Activated T-helper 17 cell treated with anti-CD3 and anti-CD28 coated beads, Interleukin-2, amount 50 U/mL, for 72 hours (primary cell): ENCODE measurements around the gene SLC35E2B. TPM values are rescaled to one million over a fixed set of nuclear protein-coding genes. Genes with fewer than 3 reads are reported as not detected.
A peak's percentile ranks its signal among the peaks of the same experiment; 100 is the strongest.
"Not testable (repeated sequence)": the region's sequence is repeated elsewhere in the genome, so short reads cannot be mapped to it uniquely, and the experiment has no call there.

Experiments
- ATAC-seq: fragments of 150-1000 bp; cut with Tn5 transposase; replicated peaks from 2 replicates; pipeline ENCODE4 v1.10.0; 2021; ENCODE audit warnings: mild to moderate bottlenecking, moderate library complexity
- H3K27ac Mint-ChIP-seq: one replicate; pipeline ENCODE4 v1.8.0; 2022; ENCODE audit warnings: mixed read lengths
- H3K27me3 Mint-ChIP-seq: one replicate; pipeline ENCODE4 v1.8.0; 2022; ENCODE audit warnings: mixed read lengths
- H3K36me3 Mint-ChIP-seq: one replicate; pipeline ENCODE4 v1.8.0; 2022; ENCODE audit warnings: low read depth, mild to moderate bottlenecking, mixed read lengths
- H3K4me1 Mint-ChIP-seq: one replicate; pipeline ENCODE4 v1.8.0; 2022; ENCODE audit warnings: mixed read lengths
- H3K4me3 Mint-ChIP-seq: one replicate; pipeline ENCODE4 v1.8.0; 2022; ENCODE audit warnings: mild to moderate bottlenecking, mixed read lengths
- H3K9me3 Mint-ChIP-seq: one replicate; pipeline ENCODE4 v1.8.0; 2022; ENCODE audit warnings: mixed read lengths
- total RNA-seq, 2 donors: library from RNA; stranded (reverse); gene quantifications; one replicate each; pipeline ENCODE4 v1.2.3, GENCODE V29; 2022

SLC35E2B gene
- total RNA-seq, 2 donors from 2014 or later = 31.4 to 38.5 TPM

DNA sequence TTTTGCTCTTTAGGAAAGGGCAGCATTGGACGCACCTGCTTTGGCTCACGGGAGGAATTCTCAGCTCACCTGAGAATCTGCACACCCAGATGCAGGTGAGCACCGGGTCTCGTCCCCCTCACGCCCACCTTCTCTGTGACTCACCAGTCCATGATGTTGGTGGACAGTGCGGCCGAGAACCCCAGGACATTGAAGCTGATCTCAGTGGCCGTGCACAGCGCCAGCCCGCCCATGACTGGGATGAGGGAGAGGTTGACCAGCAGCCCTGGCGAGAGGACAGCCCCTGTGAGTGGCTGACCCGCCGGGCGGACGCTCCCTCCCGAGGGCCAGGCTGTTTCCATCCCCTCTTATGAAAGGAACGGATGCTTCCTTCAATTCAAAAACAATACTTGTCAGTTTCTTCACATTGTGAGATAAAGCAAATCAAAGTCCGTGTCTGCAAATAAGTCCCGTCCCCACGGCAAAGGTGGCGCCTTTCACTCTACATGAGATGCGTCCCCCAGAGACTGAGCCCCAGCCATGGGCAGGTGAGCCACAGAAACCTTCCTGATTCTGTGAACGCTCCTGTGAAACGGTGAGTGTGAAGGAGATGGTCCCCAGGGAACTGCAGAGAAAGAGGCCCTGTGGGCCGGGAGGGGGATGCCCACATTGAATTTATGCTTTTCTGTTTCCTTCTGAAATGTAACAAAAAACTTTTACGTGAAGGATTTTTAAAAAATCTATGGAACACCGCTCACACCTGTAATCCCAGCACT is 21.1 kb downstream of the SLC35E2B start:
- Mint-ChIP-seq H3K36me3 (peaks cover 54% of the 10 kb centered on the region), H3K27me3 (no peaks in the 10 kb centered on the region), H3K4me3 (no peak overlapping the region), H3K27ac (no peak overlapping the region), H3K4me1 (no peaks in the 10 kb centered on the region), H3K9me3 (no peaks in the 10 kb centered on the region)
- ATAC-seq = no peak

DNA sequence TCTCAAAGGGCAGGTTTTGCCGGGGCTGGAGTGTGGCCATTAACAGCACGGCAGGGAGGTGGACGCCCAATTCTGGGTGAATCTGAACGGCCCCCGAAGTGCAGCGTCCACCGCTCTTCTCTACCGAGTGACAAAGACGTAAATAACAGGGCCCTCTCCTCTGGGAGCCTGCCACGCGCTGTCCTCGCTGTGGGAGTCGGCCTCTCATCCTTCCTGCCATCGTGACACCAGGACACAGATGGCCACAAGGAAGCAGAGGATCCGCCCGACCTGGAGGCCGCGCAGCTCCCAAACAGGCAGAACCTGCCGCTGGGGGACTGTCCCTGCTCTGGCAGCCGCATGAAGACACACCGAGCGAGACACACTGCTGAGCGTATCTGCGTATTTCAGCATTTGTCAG is 21.7 kb downstream of the SLC35E2B start:
- H3K27ac Mint-ChIP-seq = no peak overlapping the region
- no peak for ATAC-seq
- H3K9me3 Mint-ChIP-seq = no peaks in the 10 kb centered on the region
- H3K36me3 Mint-ChIP-seq = peaks cover 61% of the 10 kb centered on the region
- H3K4me1 Mint-ChIP-seq = no peaks in the 10 kb centered on the region
- H3K27me3 Mint-ChIP-seq = no peaks in the 10 kb centered on the region
- H3K4me3 Mint-ChIP-seq = no peak overlapping the region

GRCh38 chr1:1669468-1670440 is 22.8 kb downstream of the SLC35E2B start:
- no peak for ATAC-seq
- Mint-ChIP-seq H3K4me3 (no peak overlapping the region), H3K4me1 (no peaks in the 10 kb centered on the region), H3K27ac (no peak overlapping the region), H3K27me3 (no peaks in the 10 kb centered on the region), H3K9me3 (no peaks in the 10 kb centered on the region), H3K36me3 (peaks cover 63% of the 10 kb centered on the region)

- ATAC-seq = no peak
- Mint-ChIP-seq H3K9me3 (no peaks in the 10 kb centered on the region), H3K36me3 (peaks cover 45% of the 10 kb centered on the region), H3K27ac (no peak overlapping the region), H3K27me3 (no peaks in the 10 kb centered on the region), H3K4me1 (no peaks in the 10 kb centered on the region), H3K4me3 (no peak overlapping the region)
These were observed 26.1 kb downstream of the SLC35E2B start for GRCh38 chr1:1666526-1666925.

DNA sequence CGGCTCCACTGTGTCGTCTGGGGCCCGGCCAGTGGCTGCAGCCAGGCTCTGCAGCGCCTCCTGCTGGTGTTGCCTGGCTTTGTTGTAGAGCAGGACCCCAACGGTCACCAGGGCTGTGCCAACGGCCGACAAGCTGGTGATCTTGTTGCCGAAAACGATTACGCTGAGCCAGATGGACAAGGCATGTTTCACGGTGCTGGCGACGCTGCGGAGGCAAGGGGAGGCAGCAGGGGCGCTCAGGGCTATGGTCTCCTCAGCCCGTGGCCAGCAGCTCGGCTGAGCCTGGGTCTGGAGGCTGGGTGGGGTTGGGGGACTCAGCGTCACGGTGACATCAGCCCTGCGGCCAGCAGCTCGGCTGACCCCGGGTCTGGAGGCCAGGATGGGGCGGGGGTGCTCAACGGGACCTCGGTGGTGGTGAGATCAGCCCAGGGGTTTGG is 26.8 kb downstream of the SLC35E2B start:
- Mint-ChIP-seq H3K4me3 (no peak overlapping the region), H3K9me3 (no peaks in the 10 kb centered on the region), H3K36me3 (peaks cover 39% of the 10 kb centered on the region), H3K27ac (no peak overlapping the region), H3K4me1 (no peaks in the 10 kb centered on the region), H3K27me3 (no peaks in the 10 kb centered on the region)
- no peak for ATAC-seq

DNA sequence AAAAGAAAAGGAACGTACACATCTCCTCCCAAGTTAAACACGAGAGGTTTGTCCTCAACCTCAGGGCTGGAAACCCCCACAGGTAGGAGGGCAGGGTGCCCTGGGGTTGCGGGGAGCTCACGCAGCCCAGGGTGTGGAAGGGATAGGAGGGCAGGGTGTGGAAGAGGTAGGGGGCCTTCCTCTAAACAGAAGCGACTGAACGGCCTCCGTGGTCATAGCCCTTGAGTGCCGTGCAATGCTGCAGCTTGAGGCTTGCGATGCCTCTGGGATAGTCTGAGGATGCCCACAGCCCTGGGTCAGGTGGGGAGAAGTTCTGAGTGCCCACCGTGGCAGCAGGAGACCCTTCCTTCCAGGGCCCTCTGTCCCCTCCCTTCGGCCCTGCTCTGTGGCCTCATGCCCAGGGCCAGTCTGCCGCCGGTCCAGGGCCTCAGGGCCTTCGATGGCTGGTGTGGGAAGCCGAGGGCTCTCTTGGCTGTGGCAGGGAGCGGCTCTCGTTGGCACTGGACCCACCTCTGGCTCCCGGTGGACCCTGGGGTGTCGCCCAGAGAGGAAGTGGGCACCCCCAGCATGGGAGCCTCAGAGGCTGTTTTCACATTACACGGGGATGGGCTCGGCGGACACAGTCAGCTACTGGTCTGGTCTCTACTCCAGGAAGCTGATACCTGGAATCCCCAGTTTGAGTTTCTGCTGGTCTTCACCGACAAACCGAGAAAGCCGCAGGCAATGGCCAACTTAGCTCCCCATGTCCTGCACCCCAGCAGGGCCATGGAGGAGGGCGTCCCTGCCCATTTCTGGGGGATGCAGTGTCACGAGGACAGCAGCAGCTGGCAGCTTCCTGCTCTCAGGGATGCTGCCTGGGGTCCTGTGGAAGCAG is 27.4 kb downstream of the SLC35E2B start:
- Mint-ChIP-seq H3K36me3 (peaks cover 32% of the 10 kb centered on the region), H3K27me3 (no peaks in the 10 kb centered on the region), H3K27ac (no peak overlapping the region), H3K9me3 (no peaks in the 10 kb centered on the region), H3K4me1 (no peaks in the 10 kb centered on the region), H3K4me3 (no peak overlapping the region)
- no peak for ATAC-seq

DNA sequence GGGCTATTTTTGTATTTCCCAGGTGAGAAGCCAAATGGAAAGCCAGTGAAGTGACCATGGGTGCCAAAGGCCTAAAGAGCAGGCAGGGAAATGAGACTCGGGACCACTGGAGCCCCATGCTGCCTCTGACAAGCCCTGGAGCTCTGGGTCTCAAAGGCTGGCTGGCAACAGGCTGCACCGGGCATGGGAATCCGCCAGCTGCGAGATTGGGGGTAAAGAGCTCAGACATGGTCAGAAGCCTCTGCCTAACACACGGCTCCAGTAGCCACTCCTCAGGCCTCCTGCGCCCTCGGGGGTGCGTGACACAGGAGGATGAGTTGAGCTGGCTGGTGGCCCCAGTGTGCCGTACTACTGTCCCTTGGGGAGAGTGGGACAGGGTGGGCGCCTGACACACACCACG is 28.3 kb downstream of the SLC35E2B start:
- not testable (repeated sequence) for H3K9me3 Mint-ChIP-seq, H3K27ac Mint-ChIP-seq, ATAC-seq, H3K4me1 Mint-ChIP-seq, H3K27me3 Mint-ChIP-seq, H3K4me3 Mint-ChIP-seq
- H3K36me3 Mint-ChIP-seq = peaks cover 27% of the 10 kb centered on the region

DNA sequence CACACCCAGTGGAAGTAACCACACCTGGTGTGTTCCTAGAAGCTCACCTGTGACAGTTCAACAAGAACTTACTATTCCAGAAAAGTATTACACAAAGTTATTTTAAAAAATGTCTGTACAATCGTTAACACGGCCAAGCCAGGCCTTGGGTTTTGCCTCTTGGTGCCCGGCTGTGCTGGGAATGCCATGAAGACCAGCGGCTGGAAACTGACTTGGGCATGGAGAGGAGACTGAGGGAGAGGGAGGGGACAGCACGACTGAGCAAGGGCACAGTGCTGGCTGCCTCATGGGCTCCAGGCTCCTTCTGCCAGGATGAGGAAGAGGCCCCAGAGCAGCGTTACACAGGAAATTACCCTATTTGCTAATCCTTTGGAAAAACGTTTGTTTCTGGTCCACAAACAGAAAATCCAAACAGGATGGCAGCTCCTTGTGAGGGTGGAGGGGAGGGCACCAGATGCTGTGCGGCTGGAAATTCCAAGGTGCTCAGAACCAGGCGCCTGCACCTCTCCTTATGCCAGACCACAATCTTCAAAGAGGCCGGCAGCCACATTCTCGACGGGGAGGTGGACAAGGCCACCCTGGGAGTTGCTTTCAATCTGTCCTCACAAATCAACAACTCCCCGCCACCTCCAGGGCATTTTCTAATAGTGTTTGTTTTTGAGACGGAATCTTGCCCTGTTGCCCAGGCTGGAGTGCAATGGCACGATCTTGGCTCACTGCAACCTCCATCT is 29.6 kb downstream of the SLC35E2B start:
- peak overlapping the region; percentile 28 for H3K4me3 Mint-ChIP-seq
- not testable (repeated sequence) for H3K9me3 Mint-ChIP-seq, H3K27me3 Mint-ChIP-seq, ATAC-seq, H3K4me1 Mint-ChIP-seq
- peak overlapping the region; percentile 66 for H3K27ac Mint-ChIP-seq
- H3K36me3 Mint-ChIP-seq = peaks cover 29% of the 10 kb centered on the region

GRCh38 chr1:1662392-1662791 is 30.2 kb downstream of the SLC35E2B start:
- not testable (repeated sequence) for H3K9me3 Mint-ChIP-seq, H3K4me1 Mint-ChIP-seq, H3K27me3 Mint-ChIP-seq, ATAC-seq
- H3K4me3 Mint-ChIP-seq = peak overlapping the region; percentile 28
- H3K36me3 Mint-ChIP-seq = peaks cover 23% of the 10 kb centered on the region
- H3K27ac Mint-ChIP-seq = peak overlapping the region; percentile 66

DNA sequence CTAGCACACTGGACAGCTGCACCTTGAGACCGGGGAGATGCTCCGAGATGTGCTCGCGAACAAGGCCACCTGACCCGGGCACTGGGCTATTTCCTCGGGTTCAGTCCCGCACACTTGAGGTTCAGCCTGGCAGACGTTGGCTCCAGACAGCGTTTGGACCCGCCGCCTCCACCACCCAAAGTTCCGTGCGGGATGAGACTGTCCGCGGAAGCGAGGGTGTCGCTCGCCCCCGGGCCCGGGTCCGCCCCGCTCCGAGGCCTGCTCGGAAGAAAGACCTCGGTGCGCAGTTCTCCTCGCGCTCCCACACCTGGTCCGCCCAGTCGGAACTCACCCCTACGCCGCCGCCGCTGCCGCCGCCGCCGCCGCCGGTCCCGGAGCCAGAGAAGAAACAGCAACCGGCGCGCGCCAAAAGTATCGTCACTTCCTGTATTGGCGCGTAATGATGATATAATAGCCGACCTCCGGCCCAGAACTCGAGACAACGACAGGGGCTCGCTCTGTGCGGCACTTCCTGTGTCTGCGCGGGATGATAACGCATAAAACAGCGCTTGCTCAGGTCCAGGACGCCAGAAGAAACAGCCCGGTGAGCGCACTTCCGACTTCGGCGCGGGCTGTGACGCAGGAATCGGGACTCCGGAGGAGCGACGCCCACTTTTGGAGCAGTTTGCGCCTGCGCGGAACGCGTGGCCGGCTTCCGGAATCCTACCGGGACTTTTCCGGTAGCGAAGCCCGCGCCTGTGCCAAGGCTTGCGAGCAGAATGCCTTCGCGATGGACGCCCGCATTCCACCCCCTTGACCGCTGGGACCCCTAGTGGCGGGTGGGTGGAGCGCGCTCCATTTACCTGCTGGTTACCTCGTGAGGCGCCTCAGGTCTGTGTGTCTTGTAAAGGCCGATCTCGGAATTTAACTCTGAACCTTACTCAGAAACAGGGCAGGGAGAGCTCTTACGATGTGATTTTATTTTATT is 33.7 kb downstream of the SLC35E2B start, which contains the start of gene CDK11B:
CDK11B (minus strand) TSS at position 422 of the 967 bp plus-strand sequence. CDS start 1,519 bp downstream, outside the sequence.
- Mint-ChIP-seq H3K27ac (peak within 1 kb of the TSS; percentile 98), H3K4me3 (peak within 1 kb of the TSS; percentile 91), H3K36me3 (peaks cover 41% of the 10 kb centered on the region)
- not testable (repeated sequence) for H3K9me3 Mint-ChIP-seq, H3K27me3 Mint-ChIP-seq, H3K4me1 Mint-ChIP-seq
- ATAC-seq = peak; percentile 98

GRCh38 chr1:1648265-1648664 is 44.3 kb downstream of the SLC35E2B start:
- Mint-ChIP-seq H3K27ac (peak overlapping the region; percentile 38), H3K36me3 (peaks cover 74% of the 10 kb centered on the region)
- H3K4me1 Mint-ChIP-seq, ATAC-seq, H3K27me3 Mint-ChIP-seq, H3K9me3 Mint-ChIP-seq, H3K4me3 Mint-ChIP-seq: not testable (repeated sequence)

- not testable (repeated sequence) for H3K9me3 Mint-ChIP-seq, H3K4me1 Mint-ChIP-seq, H3K27me3 Mint-ChIP-seq, H3K4me3 Mint-ChIP-seq, ATAC-seq
- Mint-ChIP-seq H3K27ac (peak overlapping the region; percentile 38), H3K36me3 (peaks cover 69% of the 10 kb centered on the region)
These were observed 44.9 kb downstream of the SLC35E2B start for GRCh38 chr1:1647567-1648241.
